GM21576 (cell line): ENCODE measurements around the gene CYB5R3.
"Not testable (repeated sequence)": the region's sequence is repeated elsewhere in the genome, so short reads cannot be mapped to it uniquely, and the experiment has no call there.

Experiments
- ATAC-seq: cut with Tn5 transposase; IDR thresholded peaks from one replicate; pipeline ENCODE4 v1.9.1; 2021; ENCODE audit warnings: mild to moderate bottlenecking, moderate library complexity; ENCODE audit not compliant: unreplicated experiment

CYB5R3 gene

DNA sequence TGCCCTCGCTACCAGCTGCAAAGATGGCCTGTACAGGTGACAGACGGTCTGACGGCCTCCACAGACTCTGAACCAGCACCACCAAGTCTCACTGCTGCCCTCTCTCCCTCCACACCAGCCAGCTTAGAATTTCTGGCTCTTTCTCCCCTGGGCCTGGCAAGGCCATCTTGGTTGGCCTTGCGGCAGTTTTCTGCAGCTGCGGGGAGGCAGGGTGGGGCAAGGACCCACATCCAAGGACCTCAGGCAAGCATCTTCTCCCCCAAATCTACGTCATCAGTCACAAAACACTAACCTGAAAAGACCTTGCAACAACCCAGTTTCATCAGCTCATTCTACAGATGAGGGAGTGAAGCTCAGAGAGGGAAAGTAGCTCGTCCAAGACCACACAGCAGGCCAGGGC is 22.8 kb downstream of the CYB5R3 start:
- no peak for ATAC-seq

GRCh38 chr22:42625416-42625815 is 23.8 kb downstream of the CYB5R3 start:
- ATAC-seq, result no peak

DNA sequence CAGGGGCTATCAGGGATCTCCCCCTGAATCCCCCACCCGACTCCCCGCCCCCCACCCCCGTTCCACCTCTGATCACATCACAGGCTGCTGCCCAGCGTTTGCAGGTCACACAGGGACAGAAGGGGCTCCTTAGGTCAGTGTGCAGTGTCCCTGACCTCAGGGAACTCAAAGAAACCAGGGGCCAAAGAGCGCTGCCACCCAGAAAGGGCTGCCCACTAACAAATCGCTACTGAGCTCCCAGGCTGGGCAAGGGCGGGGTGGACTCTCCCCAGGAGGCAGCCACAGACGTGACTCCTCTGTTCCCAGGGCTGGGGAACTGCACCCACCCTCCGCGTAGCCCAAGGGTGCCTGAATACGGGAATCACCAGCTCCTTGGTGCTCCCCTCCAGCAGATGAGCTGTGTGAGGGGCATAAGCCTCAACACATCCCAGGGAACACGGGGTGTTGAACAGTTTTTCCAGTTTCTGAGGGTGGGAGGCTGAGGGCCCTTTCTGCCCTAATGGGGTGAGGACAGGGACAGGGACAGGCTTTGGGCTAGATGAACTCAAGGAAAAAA is 24.6 kb downstream of the CYB5R3 start:
- ATAC-seq, result no peak

DNA sequence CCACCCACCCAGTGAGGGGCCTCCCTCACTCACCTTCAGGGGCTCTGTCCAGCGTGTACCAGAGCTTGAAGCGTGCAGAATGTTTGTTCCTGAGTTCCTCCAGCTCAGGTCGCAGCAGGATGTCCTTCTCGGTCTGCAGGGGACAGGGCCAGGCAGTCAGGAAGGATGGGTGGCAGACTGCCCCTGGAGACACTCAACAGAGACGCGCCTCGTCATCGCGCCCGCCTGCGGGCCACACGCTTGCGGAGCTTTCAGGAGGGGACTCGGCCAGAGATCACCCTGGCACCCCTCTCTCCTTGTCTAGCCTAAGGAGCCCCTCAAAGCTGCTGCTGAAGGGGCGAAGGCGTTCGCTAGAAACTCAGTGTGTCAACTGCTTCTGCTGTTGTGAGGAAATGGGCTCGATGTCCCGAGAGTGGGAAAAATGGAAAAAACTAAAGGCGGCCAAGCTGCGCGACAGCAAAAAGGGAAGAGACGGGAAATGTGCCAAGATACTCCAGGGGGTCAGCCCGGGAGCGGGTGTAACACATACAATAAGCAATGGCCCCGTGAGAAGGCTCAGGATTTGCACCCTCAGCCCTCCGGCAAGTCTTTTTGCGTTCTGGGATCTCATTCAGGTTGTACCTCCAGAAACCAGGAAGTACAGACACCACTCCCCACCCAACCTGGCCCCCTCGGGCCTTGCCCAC is 25.3 kb downstream of the CYB5R3 start:
- ATAC-seq, result no peak

GRCh38 chr22:42623301-42623751 is 25.9 kb downstream of the CYB5R3 start:
- no peak for ATAC-seq

- ATAC-seq, result no peak
Observed at GRCh38 chr22:42622061-42622710, 27.0 kb downstream of the CYB5R3 start.

DNA sequence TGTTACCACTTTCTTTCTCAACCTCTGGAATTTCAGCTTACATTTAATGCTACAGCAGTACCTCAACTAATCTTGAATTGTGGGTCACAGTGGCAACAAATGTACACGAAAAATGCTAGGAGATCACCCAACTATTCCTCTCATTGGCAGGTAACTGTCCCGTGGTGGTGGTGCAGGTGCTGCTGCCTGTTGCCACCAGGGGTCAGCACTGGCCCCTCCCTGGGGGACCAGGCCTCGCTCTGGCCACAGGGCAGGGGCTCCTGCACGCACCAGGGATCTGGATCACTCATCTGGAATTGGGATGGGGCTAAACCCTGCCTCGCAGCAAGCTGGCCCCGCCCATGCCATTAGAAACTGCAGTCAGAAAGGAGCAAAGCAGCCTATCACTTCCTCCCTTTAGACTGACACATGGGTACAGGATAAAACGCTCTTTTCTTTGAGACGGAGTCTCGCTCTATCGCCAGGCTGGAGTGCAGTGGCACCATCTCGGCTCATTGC is 27.6 kb downstream of the CYB5R3 start:
- no peak for ATAC-seq

DNA sequence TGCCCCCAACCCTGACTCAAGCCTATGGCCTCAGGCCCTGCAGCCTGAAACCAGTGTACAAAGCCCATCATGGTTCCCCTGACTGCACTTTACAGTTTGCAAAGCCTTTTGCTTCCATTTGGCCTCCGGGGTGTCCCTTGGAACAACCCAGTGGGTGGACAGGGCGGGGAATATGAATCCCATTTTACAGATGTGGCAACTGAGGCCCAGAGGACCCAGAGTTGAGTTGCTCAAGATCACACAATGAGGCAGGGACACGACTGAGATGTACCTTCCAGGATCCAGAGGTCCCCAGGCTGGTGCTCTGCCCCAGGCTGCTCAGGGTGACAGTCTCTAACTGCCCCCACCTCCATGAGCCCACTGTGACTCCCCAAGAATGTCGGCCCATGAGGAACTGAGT is 29.1 kb downstream of the CYB5R3 start:
- no peak for ATAC-seq

DNA sequence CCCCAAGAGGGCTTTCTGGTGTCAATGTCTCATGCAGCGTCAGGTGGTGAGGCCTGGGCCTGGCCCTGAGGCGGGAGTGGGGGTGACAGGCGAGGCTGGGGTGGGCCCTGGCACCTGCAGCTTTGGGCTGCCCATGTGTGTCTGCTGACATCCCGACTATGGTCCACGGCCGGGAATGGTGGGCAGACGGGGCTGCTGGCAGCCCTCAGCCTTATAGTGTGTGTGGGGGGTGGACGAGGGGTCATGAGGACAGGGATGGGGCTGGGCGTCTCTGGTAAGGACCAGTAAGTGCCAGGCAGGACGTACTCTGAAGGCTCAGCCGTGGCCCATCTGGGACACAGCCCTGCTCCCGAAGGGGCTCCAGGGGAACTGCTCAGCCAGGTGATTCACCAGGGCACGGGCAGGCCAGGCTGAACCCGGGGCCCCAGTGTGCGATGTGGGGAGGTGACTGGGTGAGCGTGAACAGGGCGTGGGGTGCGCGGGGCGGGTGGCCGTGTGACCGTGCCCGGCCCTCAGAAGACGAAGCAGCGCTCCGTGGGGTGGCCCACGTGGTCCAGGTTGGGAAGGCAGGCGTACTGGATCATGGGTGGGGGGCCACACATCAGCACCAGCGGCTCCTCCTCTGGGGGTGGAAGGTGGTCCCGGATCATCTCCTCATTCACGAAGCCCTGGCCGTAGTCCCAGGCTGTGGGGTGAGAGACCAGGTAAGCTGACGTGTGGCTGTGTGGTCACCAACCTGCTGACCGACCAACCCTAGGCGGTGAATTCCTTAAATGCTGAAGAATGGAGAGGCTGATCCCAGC is 29.7 kb downstream of the CYB5R3 start:
- ATAC-seq, result no peak

GRCh38 chr22:42617155-42617983 is 31.8 kb downstream of the CYB5R3 start:
- no peak for ATAC-seq

DNA sequence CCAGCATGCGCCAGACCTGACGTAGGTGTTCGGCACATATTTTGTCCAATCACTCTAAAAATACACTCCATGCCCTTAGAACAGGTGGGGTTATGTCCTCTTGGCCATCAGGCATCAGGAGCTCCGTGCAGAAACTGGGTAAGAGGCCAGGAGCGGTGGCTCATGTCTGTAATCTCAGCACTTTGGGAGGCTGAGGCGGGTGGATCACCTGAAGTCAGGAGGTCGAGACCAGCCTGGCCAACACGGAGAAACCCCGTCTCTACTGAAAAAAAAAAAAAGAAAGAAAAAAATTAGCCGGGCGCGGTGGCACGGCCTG is 33.4 kb downstream of the CYB5R3 start:
- ATAC-seq, result not testable (repeated sequence)

GRCh38 chr22:42615092-42615859 is 33.9 kb downstream of the CYB5R3 start:
- peak; percentile 55 for ATAC-seq

GRCh38 chr22:42614312-42615091 is 34.7 kb downstream of the CYB5R3 start, which contains the start of gene POLDIP3:
POLDIP3 (minus strand) TSS chr22:42614883; CDS start chr22:42614857, 26 bp downstream.
- peak; percentile 66 for ATAC-seq

GRCh38 chr22:42613872-42614301 is 35.3 kb downstream of the CYB5R3 start:
- ATAC-seq, result no peak

DNA sequence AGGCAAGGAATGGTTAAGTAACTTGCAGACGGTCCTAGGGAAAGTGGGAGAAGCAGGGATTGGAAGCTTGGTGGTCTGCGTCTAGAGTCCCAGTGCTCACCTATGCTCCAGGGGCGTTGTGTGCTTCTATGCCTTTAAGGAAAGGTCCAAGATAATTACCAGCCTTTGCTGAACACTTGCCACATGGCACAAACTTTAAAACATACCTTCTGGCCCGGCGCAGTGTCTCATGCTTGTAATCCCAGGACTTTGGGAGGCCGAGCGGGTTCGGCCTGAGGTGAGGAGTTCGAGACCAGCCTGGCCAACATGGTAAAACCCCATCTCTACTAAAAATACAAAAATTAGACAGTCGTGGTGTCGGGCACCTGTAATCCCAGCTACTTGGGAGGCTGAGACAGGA is 36.9 kb downstream of the CYB5R3 start:
- no peak for ATAC-seq

DNA sequence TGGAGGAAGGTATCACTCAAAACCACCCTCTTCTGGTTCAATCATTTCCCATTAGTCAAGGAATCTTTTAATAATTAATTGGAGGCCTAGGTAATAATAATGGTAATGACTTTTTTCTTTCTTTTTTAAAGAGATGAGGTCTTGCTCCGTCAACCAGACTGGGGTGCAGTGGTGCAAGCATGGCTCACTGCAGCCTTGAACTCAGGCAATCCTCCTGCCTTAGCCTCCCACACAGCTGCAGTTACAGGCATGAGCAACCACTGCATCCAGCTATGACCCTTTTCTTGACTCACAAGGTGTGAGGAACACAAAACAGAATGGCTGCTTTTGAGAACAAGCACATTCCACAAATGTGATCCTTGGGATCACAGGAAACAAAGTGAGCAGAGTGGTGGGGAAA is 38.1 kb downstream of the CYB5R3 start:
- no peak for ATAC-seq

GRCh38 chr22:42610186-42610585 is 39.0 kb downstream of the CYB5R3 start:
- ATAC-seq, result no peak

GRCh38 chr22:42608823-42609361 is 40.3 kb downstream of the CYB5R3 start:
- ATAC-seq, result no peak
